ENCODE results near the gene NUP160. TPM values are rescaled to one million over a fixed set of nuclear protein-coding genes. Genes with fewer than 3 reads are reported as not detected.
"Not testable (repeated sequence)": the region's sequence is repeated elsewhere in the genome, so short reads cannot be mapped to it uniquely, and the experiment has no call there.

The NUP160 gene
- total and polyA plus RNA-seq, 4 donors: 5.0 to 38.2 (median 21.7) TPM

DNA sequence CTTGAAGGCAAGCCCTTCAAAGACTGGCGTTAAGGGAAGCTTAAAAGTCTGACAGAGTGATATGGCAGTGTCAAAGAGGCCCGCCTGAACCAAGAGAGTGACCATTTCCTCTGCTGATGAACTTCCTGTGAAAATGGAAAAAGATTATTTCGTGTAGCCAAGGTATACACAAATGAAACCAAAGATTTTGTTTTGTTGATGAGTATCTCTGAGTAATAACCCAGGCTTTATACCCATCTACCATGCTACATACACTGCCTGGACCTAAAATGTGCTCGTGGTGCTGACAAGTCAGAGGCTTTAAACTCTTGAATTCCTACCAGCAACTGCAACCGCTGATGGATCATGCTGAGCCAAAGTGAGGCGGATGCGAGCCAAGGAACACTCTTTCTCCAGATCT, 60.0 kb downstream of the NUP160 start:
- intact Hi-C loops (cut with DNase I): no loop called here
- Histone ChIP-seq H3K4me1 (ENCODE audit: control insufficient read depth in 1 of 2, insufficient read depth in 2 of 2, low read length in 2 of 2) (peaks cover 0 to 2% of the 10 kb centered on the region in 2 donors), H3K9me3 (ENCODE audit: control insufficient read depth, low read length) (no peaks in the 10 kb centered on the region), H3K27ac (ENCODE audit: low read depth in 1 of 2, low read length in 2 of 2) (no peak overlapping the region), H3K27me3 (ENCODE audit: control insufficient read depth in 1 of 2, insufficient read depth in 2 of 2, low read length in 1 of 2) (no peaks in the 10 kb centered on the region), H3K4me3 (ENCODE audit: low read length in 2 of 2) (no peak overlapping the region), H3K36me3 (ENCODE audit: control insufficient read depth in 1 of 2, insufficient read depth in 2 of 2, low read length in 1 of 2) (peaks cover 4 to 6% of the 10 kb centered on the region in 2 donors)
- 91 to 92% methylated on average over 7 of the region's 7 CpGs for WGBS, 2 donors
- ATAC-seq (ENCODE audit: low FRiP score) (no peak), DNase-seq (no peak)

DNA sequence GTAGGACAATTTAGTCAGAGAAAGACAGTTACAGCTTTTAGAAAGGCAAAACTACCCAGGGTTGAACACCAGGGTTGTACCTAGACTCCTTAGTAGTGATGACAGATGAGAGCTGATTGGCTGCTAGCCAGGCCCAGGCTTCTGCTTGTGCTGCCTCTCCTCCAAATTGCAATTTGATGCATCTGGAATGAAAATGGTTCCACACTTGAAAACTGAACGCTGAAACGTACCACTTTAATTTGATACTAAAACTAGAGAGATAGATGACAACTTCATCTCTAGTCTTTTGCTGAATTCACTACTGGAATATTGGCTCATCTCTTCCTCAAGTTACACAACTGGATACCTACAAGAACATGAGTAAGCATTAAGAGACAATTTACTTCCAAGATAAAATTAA, 61.8 kb downstream of the NUP160 start:
- no peaks in the 10 kb centered on the region for H3K9me3 ChIP-seq (ENCODE audit: control insufficient read depth, low read length)
- intact Hi-C loops (cut with DNase I): no loop called here
- WGBS, 2 donors: 72 to 73% methylated on average over 2 of the region's 2 CpGs
- no peak for DNase-seq
- no peak overlapping the region for H3K27ac ChIP-seq (ENCODE audit: low read depth in 1 of 2, low read length in 2 of 2)
- peaks cover 4 to 6% of the 10 kb centered on the region in 2 donors for H3K36me3 ChIP-seq (ENCODE audit: control insufficient read depth in 1 of 2, insufficient read depth in 2 of 2, low read length in 1 of 2)
- no peaks in the 10 kb centered on the region for H3K4me1 ChIP-seq (ENCODE audit: control insufficient read depth in 1 of 2, insufficient read depth in 2 of 2, low read length in 2 of 2)
- no peaks in the 10 kb centered on the region for H3K27me3 ChIP-seq (ENCODE audit: control insufficient read depth in 1 of 2, insufficient read depth in 2 of 2, low read length in 1 of 2)
- H3K4me3 ChIP-seq (ENCODE audit: low read length in 2 of 2): no peak overlapping the region
- ATAC-seq (ENCODE audit: low FRiP score): no peak

DNA sequence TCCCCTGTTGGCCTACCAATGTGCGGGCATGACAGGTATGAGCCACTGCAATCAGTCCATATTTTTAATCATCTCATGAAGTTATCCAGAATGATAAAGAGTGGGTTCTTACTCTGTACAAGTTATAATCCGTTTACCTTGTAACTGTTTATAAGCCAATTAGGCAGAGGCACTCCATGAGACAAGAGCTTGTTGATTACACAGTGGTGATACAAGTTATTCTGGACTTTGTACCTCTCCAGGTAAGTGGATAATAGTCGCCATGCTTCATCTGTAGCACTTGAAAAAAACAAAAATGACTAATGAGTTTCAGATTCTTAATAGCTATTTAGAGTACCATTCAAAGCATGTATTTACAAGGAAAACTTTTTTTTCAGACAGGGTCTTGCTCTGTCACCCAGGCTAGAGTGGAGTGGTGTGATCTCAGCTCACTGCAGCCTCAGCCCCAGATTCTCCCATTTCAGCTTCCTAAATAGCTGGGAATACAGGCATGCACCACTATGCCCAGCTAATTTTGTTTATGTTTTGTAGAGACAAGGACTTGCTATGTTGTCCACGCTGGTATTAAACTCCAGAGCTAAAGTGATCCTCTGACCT, 63.3 kb downstream of the NUP160 start:
- H3K4me1 ChIP-seq (ENCODE audit: control insufficient read depth in 1 of 2, insufficient read depth in 2 of 2, low read length in 2 of 2): no peaks in the 10 kb centered on the region
- DNase-seq (no peak), ATAC-seq (ENCODE audit: low FRiP score) (no peak)
- no peaks in the 10 kb centered on the region for H3K27me3 ChIP-seq (ENCODE audit: control insufficient read depth in 1 of 2, insufficient read depth in 2 of 2, low read length in 1 of 2)
- no peak overlapping the region for H3K4me3 ChIP-seq (ENCODE audit: low read length in 2 of 2)
- no peak overlapping the region for H3K27ac ChIP-seq (ENCODE audit: low read depth in 1 of 2, low read length in 2 of 2)
- WGBS, 2 donors: 88 to 89% methylated on average over 4 of the region's 4 CpGs
- H3K9me3 ChIP-seq (ENCODE audit: control insufficient read depth, low read length): no peaks in the 10 kb centered on the region
- peaks cover 4 to 6% of the 10 kb centered on the region in 2 donors for H3K36me3 ChIP-seq (ENCODE audit: control insufficient read depth in 1 of 2, insufficient read depth in 2 of 2, low read length in 1 of 2)
- intact Hi-C loops (cut with DNase I): no loop called here

DNA sequence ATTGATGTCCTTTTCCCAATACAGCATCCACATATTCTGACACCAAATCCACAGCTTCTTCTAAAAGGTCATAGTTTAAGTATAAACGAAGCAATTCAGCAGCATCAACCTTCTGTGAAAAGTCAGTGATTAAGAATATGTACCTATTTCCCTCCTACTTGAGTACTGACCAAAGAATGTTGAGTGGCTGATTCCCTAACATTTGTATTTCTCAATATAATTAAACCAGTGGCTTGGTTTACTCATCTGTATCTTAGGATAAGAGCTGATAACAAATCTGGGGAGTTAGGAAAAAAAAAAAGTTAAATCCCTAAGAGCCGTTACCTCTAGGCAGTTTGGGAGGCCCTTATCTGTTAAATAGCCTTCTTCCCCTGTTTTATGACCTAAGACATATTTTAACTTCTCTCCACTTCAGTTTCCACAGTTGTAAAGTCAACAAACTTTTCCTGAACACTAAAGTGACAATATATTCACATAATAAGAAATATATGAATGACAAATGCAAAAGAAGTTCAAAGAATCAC, 65.0 kb downstream of the NUP160 start:
- no peak for DNase-seq
- 90 to 94% methylated on average over 2 of the region's 2 CpGs for WGBS, 2 donors
- no peak for ATAC-seq (ENCODE audit: low FRiP score)
- Histone ChIP-seq H3K4me1 (ENCODE audit: control insufficient read depth in 1 of 2, insufficient read depth in 2 of 2, low read length in 2 of 2) (no peaks in the 10 kb centered on the region), H3K36me3 (ENCODE audit: control insufficient read depth in 1 of 2, insufficient read depth in 2 of 2, low read length in 1 of 2) (peaks cover 4 to 6% of the 10 kb centered on the region in 2 donors), H3K9me3 (ENCODE audit: control insufficient read depth, low read length) (no peaks in the 10 kb centered on the region), H3K27me3 (ENCODE audit: control insufficient read depth in 1 of 2, insufficient read depth in 2 of 2, low read length in 1 of 2) (no peaks in the 10 kb centered on the region), H3K27ac (ENCODE audit: low read depth in 1 of 2, low read length in 2 of 2) (no peak overlapping the region), H3K4me3 (ENCODE audit: low read length in 2 of 2) (no peak overlapping the region)
- intact Hi-C loops (cut with DNase I): no loop called here

DNA sequence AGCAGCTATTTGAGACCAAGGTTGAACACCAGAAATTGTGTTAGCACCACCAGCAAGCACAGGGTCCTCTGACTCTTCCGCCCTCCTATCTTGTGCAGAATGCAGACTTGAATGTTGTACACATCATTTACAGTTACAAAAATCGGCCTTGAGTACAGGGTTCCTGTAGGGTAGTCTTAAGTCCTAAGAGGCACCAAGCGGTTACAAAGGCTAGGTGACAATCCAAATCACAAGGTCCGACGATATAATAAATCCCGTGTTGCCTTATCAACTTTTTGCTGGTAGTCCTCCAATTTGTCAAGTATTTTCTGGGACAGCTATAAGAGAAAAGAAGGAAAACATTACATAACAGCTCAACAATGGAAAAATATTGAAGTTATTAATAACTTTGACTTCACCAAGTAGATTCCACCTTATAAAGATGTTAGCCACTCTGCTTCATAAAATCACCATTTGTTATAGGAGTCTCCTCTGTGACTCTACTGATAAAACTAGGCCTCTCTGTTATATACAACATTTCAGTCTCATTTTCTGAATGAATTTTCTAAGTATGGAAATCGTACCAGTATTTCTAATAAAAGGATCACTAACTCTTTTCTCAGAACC, 69.2 kb downstream of the NUP160 start:
- H3K4me1 ChIP-seq (ENCODE audit: control insufficient read depth in 1 of 2, insufficient read depth in 2 of 2, low read length in 2 of 2): no peaks in the 10 kb centered on the region
- H3K27me3 ChIP-seq (ENCODE audit: control insufficient read depth in 1 of 2, insufficient read depth in 2 of 2, low read length in 1 of 2): no peaks in the 10 kb centered on the region
- 20 to 26% methylated on average over 7 of the region's 7 CpGs for WGBS, 2 donors
- peak overlapping the region in 1 of 2 donors; percentile 68 for H3K27ac ChIP-seq (ENCODE audit: low read depth in 1 of 2, low read length in 2 of 2)
- intact Hi-C loops (cut with DNase I): no loop called here
- H3K36me3 ChIP-seq (ENCODE audit: control insufficient read depth in 1 of 2, insufficient read depth in 2 of 2, low read length in 1 of 2): peaks cover 2 to 4% of the 10 kb centered on the region in 2 donors
- H3K9me3 ChIP-seq (ENCODE audit: control insufficient read depth, low read length): no peaks in the 10 kb centered on the region
- H3K4me3 ChIP-seq (ENCODE audit: low read length in 2 of 2): no peak overlapping the region
- DNase-seq (no peak), ATAC-seq (ENCODE audit: low FRiP score) (no peak)

DNA sequence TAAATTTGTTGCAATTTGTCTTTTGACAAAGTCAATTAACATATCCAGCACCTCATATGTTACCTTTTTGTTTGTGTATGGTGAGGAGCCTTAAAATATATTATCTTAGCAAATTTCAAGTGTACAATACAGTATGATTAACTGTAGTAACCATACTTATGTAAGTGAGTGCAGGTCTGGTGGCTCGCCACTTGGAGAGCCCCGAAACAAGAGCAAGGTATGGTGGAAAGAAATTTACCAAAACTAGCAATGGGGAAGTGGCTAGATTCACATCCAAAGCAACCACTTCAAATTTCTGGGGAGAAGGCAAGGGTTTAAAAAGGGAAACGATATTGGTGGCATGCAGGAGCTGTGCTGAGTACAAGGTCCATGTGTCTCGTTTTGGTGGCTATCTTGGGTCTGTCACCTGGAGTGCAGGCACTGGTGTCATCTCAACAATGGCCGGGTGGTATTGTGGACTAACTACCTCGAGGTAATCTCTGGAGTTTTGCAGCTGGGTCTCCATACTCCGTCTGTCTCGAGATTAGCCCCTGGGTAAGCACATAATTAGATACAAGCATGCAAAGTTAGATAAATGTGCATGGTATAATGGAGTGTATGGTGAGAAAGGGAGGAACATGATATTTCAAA, 72.8 kb downstream of the NUP160 start:
- Histone ChIP-seq H3K36me3 (ENCODE audit: control insufficient read depth in 1 of 2, insufficient read depth in 2 of 2, low read length in 1 of 2) (peaks cover 2 to 4% of the 10 kb centered on the region in 2 donors), H3K27me3 (ENCODE audit: control insufficient read depth in 1 of 2, insufficient read depth in 2 of 2, low read length in 1 of 2) (no peaks in the 10 kb centered on the region), H3K9me3 (ENCODE audit: control insufficient read depth, low read length) (no peaks in the 10 kb centered on the region), H3K4me3 (ENCODE audit: low read length in 2 of 2) (no peak overlapping the region), H3K4me1 (ENCODE audit: control insufficient read depth in 1 of 2, insufficient read depth in 2 of 2, low read length in 2 of 2) (no peaks in the 10 kb centered on the region), H3K27ac (ENCODE audit: low read depth in 1 of 2, low read length in 2 of 2) (no peak overlapping the region)
- intact Hi-C loops (cut with DNase I): no loop called here
- 87 to 88% methylated on average over 8 of the region's 8 CpGs for WGBS, 2 donors
- no peak for ATAC-seq (ENCODE audit: low FRiP score)
- DNase-seq: no peak

DNA sequence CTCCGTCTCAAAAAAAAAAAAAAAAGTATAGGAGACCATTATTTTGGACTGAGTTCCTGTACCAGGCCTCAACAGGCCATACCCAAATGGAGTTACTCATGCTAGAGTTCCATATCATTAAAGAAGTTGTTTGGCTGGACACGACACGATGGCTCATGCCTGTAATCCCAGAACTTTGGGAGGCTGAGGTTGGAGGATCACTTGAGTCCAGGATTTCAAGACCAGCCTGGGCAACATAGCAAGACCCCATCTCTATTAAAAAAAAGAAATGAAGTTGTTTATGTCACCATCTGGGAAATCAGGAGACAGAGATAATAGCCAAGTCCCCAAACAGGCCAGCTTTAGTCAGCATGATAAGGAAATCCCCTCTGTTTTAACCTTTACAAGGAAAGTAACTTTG, 74.3 kb downstream of the NUP160 start:
- WGBS, 2 donors: 95 to 96% methylated on average over 3 of the region's 3 CpGs
- intact Hi-C loops (cut with DNase I): no loop called here
- H3K36me3 ChIP-seq (ENCODE audit: control insufficient read depth in 1 of 2, insufficient read depth in 2 of 2, low read length in 1 of 2): peaks cover 2 to 4% of the 10 kb centered on the region in 2 donors
- no peak overlapping the region for H3K27ac ChIP-seq (ENCODE audit: low read depth in 1 of 2, low read length in 2 of 2)
- no peaks in the 10 kb centered on the region for H3K9me3 ChIP-seq (ENCODE audit: control insufficient read depth, low read length)
- ATAC-seq (ENCODE audit: low FRiP score): no peak
- DNase-seq: no peak
- no peaks in the 10 kb centered on the region for H3K4me1 ChIP-seq (ENCODE audit: control insufficient read depth in 1 of 2, insufficient read depth in 2 of 2, low read length in 2 of 2)
- no peaks in the 10 kb centered on the region for H3K27me3 ChIP-seq (ENCODE audit: control insufficient read depth in 1 of 2, insufficient read depth in 2 of 2, low read length in 1 of 2)
- no peak overlapping the region for H3K4me3 ChIP-seq (ENCODE audit: low read length in 2 of 2)

DNA sequence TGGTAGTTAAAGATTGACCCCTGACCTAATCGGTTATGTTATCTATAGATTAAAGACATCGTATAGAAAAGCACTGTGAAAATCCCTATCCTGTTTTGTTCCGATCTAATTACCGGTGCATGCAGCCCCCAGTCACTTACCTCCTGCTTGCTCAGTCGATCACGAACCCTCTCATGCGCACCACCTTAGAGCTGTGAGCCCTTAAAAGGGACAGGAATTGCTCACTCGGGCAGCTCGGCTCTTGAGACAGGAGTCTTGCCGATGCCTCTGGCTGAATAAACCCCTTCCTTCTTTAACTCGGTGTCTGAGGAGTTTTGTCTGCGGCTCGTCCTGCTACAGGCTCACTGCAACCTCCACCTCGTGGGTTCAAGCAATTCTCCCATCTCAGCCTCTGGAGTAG, 78.6 kb downstream of the NUP160 start:
- H3K27ac ChIP-seq (ENCODE audit: low read depth in 1 of 2, low read length in 2 of 2); intact Hi-C loops (cut with DNase I); H3K4me3 ChIP-seq (ENCODE audit: low read length in 2 of 2); ATAC-seq (ENCODE audit: low FRiP score); H3K9me3 ChIP-seq (ENCODE audit: control insufficient read depth, low read length); H3K36me3 ChIP-seq (ENCODE audit: control insufficient read depth in 1 of 2, insufficient read depth in 2 of 2, low read length in 1 of 2); H3K27me3 ChIP-seq (ENCODE audit: control insufficient read depth in 1 of 2, insufficient read depth in 2 of 2, low read length in 1 of 2); H3K4me1 ChIP-seq (ENCODE audit: control insufficient read depth in 1 of 2, insufficient read depth in 2 of 2, low read length in 2 of 2); DNase-seq: not testable (repeated sequence)
- 80 to 88% methylated on average over 14 of the region's 14 CpGs for WGBS, 2 donors
